Muscle layer of duodenum (tissue), 2 donors: ENCODE results near the gene CLSTN1.

Experiments
- H3K27ac ChIP-seq: one replicate; pipeline ENCODE4 v1.7.0; 2013; ENCODE audit warnings: mild to moderate bottlenecking, low read length
- H3K27me3 ChIP-seq: one replicate; pipeline ENCODE4 v1.7.0; 2013; ENCODE audit warnings: low read depth, mild to moderate bottlenecking, control low read depth, low read length
- H3K36me3 ChIP-seq, 2 donors: one replicate each; pipeline ENCODE4 v1.7.0; 2013; ENCODE audit warnings: low read length in 2 of 2, control low read depth in 1 of 2, mild to moderate bottlenecking in 1 of 2; ENCODE audit not compliant: insufficient read depth in 2 of 2, control insufficient read depth in 1 of 2
- H3K4me1 ChIP-seq, 2 donors: one replicate each; pipeline ENCODE4 v1.7.0; 2013; ENCODE audit warnings: low read length in 2 of 2, mild to moderate bottlenecking in 2 of 2, control low read depth in 1 of 2, moderate library complexity in 1 of 2; ENCODE audit not compliant: insufficient read depth in 2 of 2, control insufficient read depth in 1 of 2
- H3K4me3 ChIP-seq, 2 donors: one replicate each; pipeline ENCODE4 v1.7.0; 2013; ENCODE audit warnings: low read length in 2 of 2, low read depth in 1 of 2, mild to moderate bottlenecking in 1 of 2
- H3K9me3 ChIP-seq, 2 donors: one replicate each; pipeline ENCODE4 v1.7.0; 2013; ENCODE audit warnings: low read length in 2 of 2, control low read depth in 1 of 2, mild to moderate bottlenecking in 1 of 2; ENCODE audit not compliant: control insufficient read depth in 1 of 2
- donor health status: healthy.

Gene CLSTN1

GRCh38 chr1:9823943-9824701, at the start of gene CLSTN1:
CLSTN1 (minus strand) TSS chr1:9823965; CDS start chr1:9823733, 232 bp downstream.
- peak within 1 kb of the TSS; percentile 84 to 93 for H3K4me3 ChIP-seq
- no peaks in the 10 kb centered on the region for H3K9me3 ChIP-seq
- H3K27me3 ChIP-seq, result no peaks in the 10 kb centered on the region
- H3K27ac ChIP-seq, result peak within 1 kb of the TSS; percentile 51
- H3K36me3 ChIP-seq, result no peaks in the 10 kb centered on the region
- H3K4me1 ChIP-seq, result peaks cover 14 to 29% of the 10 kb centered on the region in 2 donors

GRCh38 chr1:9873385-9873784, 49.6 kb upstream of the CLSTN1 start:
- Histone ChIP-seq H3K9me3 (no peaks in the 10 kb centered on the region), H3K4me1 (peaks cover 0 to 16% of the 10 kb centered on the region in 2 donors), H3K27ac (peak overlapping the region; percentile 72), H3K27me3 (no peaks in the 10 kb centered on the region), H3K4me3 (no peak overlapping the region), H3K36me3 (peaks cover 0 to 23% of the 10 kb centered on the region in 2 donors)

GRCh38 chr1:9872430-9873165, 48.8 kb upstream of the CLSTN1 start:
- Histone ChIP-seq H3K36me3 (peaks cover 0 to 25% of the 10 kb centered on the region in 2 donors), H3K27me3 (no peaks in the 10 kb centered on the region), H3K4me1 (peaks cover 0 to 16% of the 10 kb centered on the region in 2 donors), H3K27ac (peak overlapping the region; percentile 72), H3K4me3 (no peak overlapping the region), H3K9me3 (no peaks in the 10 kb centered on the region)

- H3K4me3 ChIP-seq, result no peak overlapping the region
- peaks cover 0 to 27% of the 10 kb centered on the region in 2 donors for H3K36me3 ChIP-seq
- H3K9me3 ChIP-seq, result no peaks in the 10 kb centered on the region
- no peaks in the 10 kb centered on the region for H3K27me3 ChIP-seq
- no peak overlapping the region for H3K27ac ChIP-seq
- peaks cover 0 to 16% of the 10 kb centered on the region in 2 donors for H3K4me1 ChIP-seq
Measured at GRCh38 chr1:9871707-9872425, 48.1 kb upstream of the CLSTN1 start.

GRCh38 chr1:9871021-9871420, 47.3 kb upstream of the CLSTN1 start:
- H3K9me3 ChIP-seq, result no peaks in the 10 kb centered on the region
- H3K4me1 ChIP-seq, result peaks cover 0 to 13% of the 10 kb centered on the region in 2 donors
- H3K27ac ChIP-seq, result no peak overlapping the region
- H3K36me3 ChIP-seq, result peaks cover 0 to 30% of the 10 kb centered on the region in 2 donors
- no peaks in the 10 kb centered on the region for H3K27me3 ChIP-seq
- no peak overlapping the region for H3K4me3 ChIP-seq

- Histone ChIP-seq H3K27me3 (no peaks in the 10 kb centered on the region), H3K27ac (no peak overlapping the region), H3K9me3 (no peaks in the 10 kb centered on the region), H3K4me1 (peaks cover 0 to 9% of the 10 kb centered on the region in 2 donors), H3K4me3 (no peak overlapping the region), H3K36me3 (peaks cover 0 to 30% of the 10 kb centered on the region in 2 donors)
Measured at GRCh38 chr1:9870572-9870971, 46.8 kb upstream of the CLSTN1 start.

GRCh38 chr1:9869831-9870251, 46.1 kb upstream of the CLSTN1 start:
- Histone ChIP-seq H3K36me3 (peaks cover 0 to 30% of the 10 kb centered on the region in 2 donors), H3K4me3 (no peak overlapping the region), H3K27ac (no peak overlapping the region), H3K9me3 (no peaks in the 10 kb centered on the region), H3K4me1 (peaks cover 0 to 2% of the 10 kb centered on the region in 2 donors), H3K27me3 (no peaks in the 10 kb centered on the region)

GRCh38 chr1:9868244-9868590, 44.5 kb upstream of the CLSTN1 start:
- H3K27ac ChIP-seq, result no peak overlapping the region
- no peaks in the 10 kb centered on the region for H3K27me3 ChIP-seq
- H3K4me1 ChIP-seq, result peaks cover 0 to 7% of the 10 kb centered on the region in 2 donors
- no peaks in the 10 kb centered on the region for H3K9me3 ChIP-seq
- H3K36me3 ChIP-seq, result peaks cover 0 to 36% of the 10 kb centered on the region in 2 donors
- no peak overlapping the region for H3K4me3 ChIP-seq

- Histone ChIP-seq H3K4me1 (peaks cover 0 to 7% of the 10 kb centered on the region in 2 donors), H3K4me3 (no peak overlapping the region), H3K27ac (no peak overlapping the region), H3K27me3 (no peaks in the 10 kb centered on the region), H3K9me3 (no peaks in the 10 kb centered on the region), H3K36me3 (peaks cover 0 to 36% of the 10 kb centered on the region in 2 donors)
Measured at GRCh38 chr1:9867408-9868243, 43.9 kb upstream of the CLSTN1 start.

GRCh38 chr1:9866836-9867235, 43.1 kb upstream of the CLSTN1 start:
- no peaks in the 10 kb centered on the region for H3K9me3 ChIP-seq
- H3K4me3 ChIP-seq, result no peak overlapping the region
- peaks cover 0 to 36% of the 10 kb centered on the region in 2 donors for H3K36me3 ChIP-seq
- no peaks in the 10 kb centered on the region for H3K27me3 ChIP-seq
- peaks cover 0 to 7% of the 10 kb centered on the region in 2 donors for H3K4me1 ChIP-seq
- no peak overlapping the region for H3K27ac ChIP-seq
